DOHH2 (cell line): Measurements from ENCODE around the gene LBR.

Experiments
- CTCF ChIP-seq: fragments of 200-600 bp; sonication (generic); IDR thresholded peaks from one replicate; pipeline ENCODE4 v1.5.1; 2014; ENCODE audit warnings: antibody characterized with exemption, mild to moderate bottlenecking, low read depth, low read length; ENCODE audit not compliant: poor library complexity, severe bottlenecking
- EZH2phosphoT487 ChIP-seq: fragments of 200-600 bp; sonication (generic); IDR thresholded peaks from 2 replicates; pipeline ENCODE4 v1.6.1; 2017; ENCODE audit warnings: borderline replicate concordance, mild to moderate bottlenecking, antibody characterized with exemption, low read length, moderate library complexity, mixed read lengths

- TF ChIP-seq CTCF (no peak), EZH2phosphoT487 (no peak)
Measured at GRCh38 chr1:225400968-225401367, 26.9 kb downstream of the LBR start.
